ENCODE results near the gene CEP112.

GRCh38 chr17:66150708-66151107 is 41.2 kb downstream of the CEP112 start:
- no peak for TF ChIP-seq CTCF (IDR thresholded peaks at IDR 0.05)
- no peak for TF ChIP-seq ZFX (IDR thresholded peaks at IDR 0.05; ENCODE audit: borderline replicate concordance)
